H9 (cell line): ENCODE results near the gene DNAI2. TPM values are rescaled to one million over a fixed set of nuclear protein-coding genes. Genes with fewer than 3 reads are reported as not detected.

Source experiments
- DNase-seq: peaks from one replicate; pipeline ENCODE4 v3.0.0-alpha.2; 2017
- H2AFZ ChIP-seq: one replicate; pipeline ENCODE4 v1.6.1; 2013; ENCODE audit warnings: mild to moderate bottlenecking, low read length, control low read depth, moderate library complexity
- H2AK5ac ChIP-seq: 2 replicates; pipeline ENCODE4 v1.6.1; 2013; ENCODE audit warnings: low read length, control low read depth, mixed read lengths; ENCODE audit not compliant: insufficient read length
- H2BK120ac ChIP-seq: one replicate; pipeline ENCODE4 v1.6.1; 2013; ENCODE audit warnings: low read depth, mild to moderate bottlenecking, low read length, control low read depth, inconsistent platforms; ENCODE audit not compliant: poor library complexity, severe bottlenecking
- H2BK12ac ChIP-seq: 2 replicates; pipeline ENCODE4 v1.6.1; 2013; ENCODE audit warnings: low read length, control low read depth, mixed read lengths, low read depth; ENCODE audit not compliant: insufficient read length
- H2BK15ac ChIP-seq: 2 replicates; pipeline ENCODE4 v1.6.1; 2013; ENCODE audit warnings: low read depth, low read length, control low read depth
- H2BK20ac ChIP-seq: one replicate; pipeline ENCODE4 v1.6.1; 2013; ENCODE audit warnings: low read depth, mild to moderate bottlenecking, low read length, control low read depth, inconsistent platforms; ENCODE audit not compliant: poor library complexity, severe bottlenecking
- H2BK5ac ChIP-seq: 2 replicates; pipeline ENCODE4 v1.6.1; 2013; ENCODE audit warnings: low read length, control low read depth, mixed read lengths; ENCODE audit not compliant: insufficient read length
- H3K14ac ChIP-seq: 2 replicates; pipeline ENCODE4 v1.6.1; 2013; ENCODE audit warnings: low read length, control low read depth; ENCODE audit not compliant: insufficient read depth
- H3K18ac ChIP-seq: 2 replicates; pipeline ENCODE4 v1.6.1; 2013; ENCODE audit warnings: low read depth, mild to moderate bottlenecking, mixed read lengths, low read length, control low read depth; ENCODE audit not compliant: insufficient read length
- H3K23ac ChIP-seq: 2 replicates; pipeline ENCODE4 v1.6.1; 2013; ENCODE audit warnings: low read length, control low read depth, mixed read lengths, low read depth; ENCODE audit not compliant: insufficient read length
- H3K23me2 ChIP-seq: 2 replicates; pipeline ENCODE4 v1.6.1; 2013; ENCODE audit warnings: low read depth, mild to moderate bottlenecking, mixed read lengths, low read length, control low read depth; ENCODE audit not compliant: insufficient read length, poor library complexity, severe bottlenecking
- H3K27ac ChIP-seq: 2 replicates; pipeline ENCODE4 v1.5.1; 2013; ENCODE audit warnings: low read length, control low read depth, mixed read lengths, low read depth; ENCODE audit not compliant: insufficient read length
- H3K27me3 ChIP-seq: 2 replicates; pipeline ENCODE4 v1.6.1; 2013; ENCODE audit warnings: low read length, control low read depth, inconsistent platforms; ENCODE audit not compliant: insufficient read depth
- H3K4ac ChIP-seq: 2 replicates; pipeline ENCODE4 v1.6.1; 2013; ENCODE audit warnings: low read depth, mild to moderate bottlenecking, control low read depth, inconsistent platforms, low read length, moderate library complexity
- H3K4me1 ChIP-seq: 2 replicates; pipeline ENCODE4 v1.6.1; 2013; ENCODE audit warnings: low read length, control low read depth, inconsistent platforms; ENCODE audit not compliant: insufficient read depth
- H3K4me2 ChIP-seq: 2 replicates; pipeline ENCODE4 v1.6.1; 2013; ENCODE audit warnings: low read length, control low read depth, mixed read lengths; ENCODE audit not compliant: insufficient read length, insufficient read depth
- H3K56ac ChIP-seq: 2 replicates; pipeline ENCODE4 v1.6.1; 2013; ENCODE audit warnings: low read depth, mild to moderate bottlenecking, mixed read lengths, low read length, control low read depth; ENCODE audit not compliant: insufficient read length
- H3K79me1 ChIP-seq: 2 replicates; pipeline ENCODE4 v1.6.1; 2013; ENCODE audit warnings: low read depth, mild to moderate bottlenecking, moderate library complexity, low read length, control low read depth, inconsistent platforms; ENCODE audit not compliant: insufficient read depth, poor library complexity, severe bottlenecking
- H3K79me2 ChIP-seq: 2 replicates; pipeline ENCODE4 v1.6.1; 2013; ENCODE audit warnings: low read length, control low read depth, inconsistent platforms; ENCODE audit not compliant: insufficient read depth
- H3K9ac ChIP-seq: 2 replicates; pipeline ENCODE4 v1.6.1; 2013; ENCODE audit warnings: low read length, control low read depth, mixed read lengths; ENCODE audit not compliant: insufficient read length; ENCODE audit errors: extremely low read depth
- H3K9me3 ChIP-seq: one replicate; pipeline ENCODE4 v1.6.1; 2013; ENCODE audit warnings: low read depth, low read length, inconsistent platforms; ENCODE audit not compliant: control insufficient read depth
- H3T11ph ChIP-seq: one replicate; pipeline ENCODE4 v1.6.1; 2013; ENCODE audit warnings: mild to moderate bottlenecking, low read length, control low read depth, inconsistent platforms
- H4K20me1 ChIP-seq: one replicate; pipeline ENCODE4 v1.6.1; 2013; ENCODE audit not compliant: control insufficient read depth, insufficient read length, insufficient read depth
- H4K5ac ChIP-seq: 2 replicates; pipeline ENCODE4 v1.6.1; 2013; ENCODE audit warnings: low read depth, mild to moderate bottlenecking, mixed read lengths, low read length, control low read depth; ENCODE audit not compliant: insufficient read length
- H4K8ac ChIP-seq: replicated peaks from 2 replicates; pipeline ENCODE4 v1.6.1; 2013; ENCODE audit warnings: low read length, control low read depth, mixed read lengths, low read depth; ENCODE audit not compliant: insufficient read length
- H4K91ac ChIP-seq: 2 replicates; pipeline ENCODE4 v1.6.1; 2013; ENCODE audit warnings: low read depth, mild to moderate bottlenecking, moderate library complexity, mixed read lengths, low read length, control low read depth; ENCODE audit not compliant: insufficient read length
- H3K27ac Mint-ChIP-seq, 3 experiments: 2 replicates in 2 of 3; 3 replicates in 1 of 3; pipeline ENCODE4 v1.8.0; 2020 to 2021; ENCODE audit warnings: mixed read lengths in 3 of 3, mild to moderate bottlenecking in 1 of 3, moderate library complexity in 1 of 3
- H3K27me3 Mint-ChIP-seq: 2 replicates; pipeline ENCODE4 v1.8.0; 2021; ENCODE audit warnings: low read depth, mild to moderate bottlenecking, moderate library complexity, mixed read lengths
- H3K36me3 Mint-ChIP-seq, 3 experiments: 2 replicates in 2 of 3; 3 replicates in 1 of 3; pipeline ENCODE4 v1.8.0; 2020 to 2021; ENCODE audit warnings: low read depth in 3 of 3, mixed read lengths in 3 of 3; ENCODE audit not compliant: insufficient read depth in 1 of 3
- H3K4me1 Mint-ChIP-seq, 2 experiments: 2 replicates each; pipeline ENCODE4 v1.8.0; 2020; ENCODE audit warnings: mixed read lengths in 2 of 2
- H3K4me3 Mint-ChIP-seq, 2 experiments: 2 replicates in 1 of 2; 3 replicates in 1 of 2; pipeline ENCODE4 v1.8.0; 2020 to 2021; ENCODE audit warnings: mild to moderate bottlenecking in 2 of 2, mixed read lengths in 2 of 2, moderate library complexity in 1 of 2
- H3K9me3 Mint-ChIP-seq, 2 experiments: 2 replicates in 1 of 2; 3 replicates in 1 of 2; pipeline ENCODE4 v1.8.0; 2020; ENCODE audit warnings: mild to moderate bottlenecking in 2 of 2, mixed read lengths in 2 of 2, moderate library complexity in 1 of 2
- CTCF ChIP-seq: fragments of 200-600 bp; sonication (generic); conservative IDR thresholded peaks from 3 replicates; pipeline ENCODE4 v1.8.0; 2021; ENCODE audit warnings: antibody characterized with exemption, mild to moderate bottlenecking
- WGBS: extraction: QIAGEN DNeasy Blood & Tissue Kit; methylation state at CpG from one replicate; pipeline ENCODE4 v1.1.7; 2013; ENCODE audit warnings: missing lambda C conversion rate, low lambda C conversion rate, mixed read lengths; ENCODE audit not compliant: insufficient read length; ENCODE audit errors: extremely low coverage; 5-methylcytosine and 5-hydroxymethylcytosine counted together
- total RNA-seq: library from RNA; stranded (reverse); gene quantifications from 2 replicates; pipeline ENCODE4 v1.2.1, GENCODE V29; 2021

DNAI2 gene
- total RNA-seq, 1 experiment from 2014 or later = not detected

GRCh38 chr17:74340470-74341023, 66.5 kb downstream of the DNAI2 start:
- no peak overlapping the region for H2BK120ac ChIP-seq
- no peak overlapping the region for H2BK20ac ChIP-seq
- no peak overlapping the region for H3K9ac ChIP-seq
- no peak overlapping the region for H3K4ac ChIP-seq
- no peak overlapping the region for H3K27ac ChIP-seq
- H2BK12ac ChIP-seq = no peak overlapping the region
- no peaks in the 10 kb centered on the region for H3K36me3 Mint-ChIP-seq
- no peak overlapping the region for H3K27ac Mint-ChIP-seq
- peaks cover 35% of the 10 kb centered on the region for H3K27me3 Mint-ChIP-seq
- no peak overlapping the region for H2BK15ac ChIP-seq
- peaks cover 22 to 46% of the 10 kb centered on the region in 2 experiments for H3K4me1 Mint-ChIP-seq
- H3K4me2 ChIP-seq = no peak overlapping the region
- no peak overlapping the region for H2BK5ac ChIP-seq
- no peak overlapping the region for H4K91ac ChIP-seq
- no peak for DNase-seq
- no peak overlapping the region for H3T11ph ChIP-seq
- H2AFZ ChIP-seq = no peak overlapping the region
- H3K56ac ChIP-seq = no peak overlapping the region
- no peaks in the 10 kb centered on the region for H3K27me3 ChIP-seq
- no peaks in the 10 kb centered on the region for H4K20me1 ChIP-seq
- no peak overlapping the region for H3K18ac ChIP-seq
- H3K79me1 ChIP-seq = no peaks in the 10 kb centered on the region
- no peak overlapping the region for H3K4me3 Mint-ChIP-seq
- H3K4me1 ChIP-seq = peaks cover 2% of the 10 kb centered on the region; the same call in 1 of the 2 replicates
- WGBS = no CpG with 5 or more reads among the region's 13 CpGs
- H3K9me3 Mint-ChIP-seq = no peaks in the 10 kb centered on the region
- H3K79me2 ChIP-seq = no peaks in the 10 kb centered on the region
- TF ChIP-seq CTCF = no peak
- no peak overlapping the region for H4K8ac ChIP-seq
- no peaks in the 10 kb centered on the region for H3K23me2 ChIP-seq
- no peak overlapping the region; the same call in 1 of the 2 replicates for H3K14ac ChIP-seq
- no peak overlapping the region for H2AK5ac ChIP-seq
- no peak overlapping the region for H4K5ac ChIP-seq
- no peak overlapping the region for H3K23ac ChIP-seq
- no peaks in the 10 kb centered on the region for H3K9me3 ChIP-seq
